T-cell (primary cell): Measurements from ENCODE around the gene KAT7. TPM values are rescaled to one million over a fixed set of nuclear protein-coding genes. Genes with fewer than 3 reads are reported as not detected.
A peak's percentile ranks its signal among the peaks of the same experiment; 100 is the strongest.

Source experiments
- ATAC-seq, 4 experiments: fragments of 200-7000 bp in 3 of 4; fragments of 150-1000 bp in 1 of 4; cut with Tn5 transposase; replicated peaks in 1 of 4; 1 replicate in 3 of 4; 2 replicates in 1 of 4; pipeline ENCODE4 v1.10.0; 2021; ENCODE audit warnings: moderate library complexity in 3 of 4, mild to moderate bottlenecking in 2 of 4, moderate number of reproducible peaks in 1 of 4
- CTCF ChIA-PET, 2 donors: fragments of 300-600 bp; sonication (Branson Sonifier 250); formaldehyde crosslinking; loops; one replicate each; lab custom pipeline; 2022; ENCODE audit warnings: antibody characterized with exemption in 2 of 2; lab: Charles Lee
- POLR2A ChIA-PET, 2 donors: fragments of 300-600 bp; sonication (Branson Sonifier 250); formaldehyde crosslinking; loops; one replicate each; lab custom pipeline; 2022; ENCODE audit warnings: antibody characterized with exemption in 2 of 2; lab: Charles Lee
- DNase-seq, 35 experiments: peaks; one replicate each; pipeline versions ENCODE4 v3.0.0 to v3.0.0-alpha.2; 2013 to 2023
- H3K27ac ChIP-seq: one replicate; pipeline ENCODE4 v1.5.1; 2013; ENCODE audit warnings: low read length
- H3K27me3 ChIP-seq, 2 experiments: replicated peaks in 1 of 2; 1 replicate in 1 of 2; 2 replicates in 1 of 2; pipeline versions ENCODE4 v1.6.1 to v1.7.0; 2013; ENCODE audit warnings: low read length in 1 of 2, mixed read lengths in 1 of 2; ENCODE audit not compliant: control insufficient read depth in 2 of 2, insufficient read depth in 2 of 2; ENCODE audit errors: extremely low read depth in 1 of 2
- H3K36me3 ChIP-seq, 2 donors: 1 replicate in 1 of 2; 2 replicates in 1 of 2; pipeline versions ENCODE4 v1.6.1 to v1.7.0; 2013; ENCODE audit warnings: low read length in 1 of 2; ENCODE audit not compliant: control insufficient read depth in 2 of 2, insufficient read depth in 1 of 2; ENCODE audit errors: extremely low read depth in 1 of 2
- H3K4me1 ChIP-seq, 2 experiments: 1 replicate in 1 of 2; 2 replicates in 1 of 2; pipeline versions ENCODE4 v1.6.1 to v1.7.0; 2013; ENCODE audit warnings: low read length in 2 of 2, mixed read lengths in 1 of 2; ENCODE audit not compliant: insufficient read depth in 2 of 2, control insufficient read depth in 1 of 2; ENCODE audit errors: extremely low read depth in 1 of 2
- H3K4me3 ChIP-seq, 2 donors: 1 replicate in 1 of 2; 2 replicates in 1 of 2; pipeline versions ENCODE4 v1.5.1 to v1.7.0; 2013; ENCODE audit warnings: mild to moderate bottlenecking in 2 of 2, low read length in 1 of 2, moderate library complexity in 1 of 2; ENCODE audit not compliant: control insufficient read depth in 1 of 2; ENCODE audit errors: extremely low read depth in 1 of 2
- H3K9me3 ChIP-seq: 2 replicates; pipeline ENCODE4 v1.7.0; 2013
- H3K27ac Mint-ChIP-seq, 2 donors: one replicate each; pipeline ENCODE4 v1.8.0; 2020 to 2021; ENCODE audit warnings: mild to moderate bottlenecking in 2 of 2, mixed read lengths in 2 of 2
- H3K27me3 Mint-ChIP-seq, 2 donors: one replicate each; pipeline ENCODE4 v1.8.0; 2021 to 2022; ENCODE audit warnings: mixed read lengths in 2 of 2
- H3K36me3 Mint-ChIP-seq: one replicate; pipeline ENCODE4 v1.8.0; 2021; ENCODE audit warnings: mixed read lengths
- H3K4me1 Mint-ChIP-seq, 3 donors: one replicate each; pipeline ENCODE4 v1.8.0; 2020 to 2022; ENCODE audit warnings: mixed read lengths in 3 of 3, mild to moderate bottlenecking in 1 of 3
- H3K4me3 Mint-ChIP-seq, 3 donors: one replicate each; pipeline ENCODE4 v1.8.0; 2020 to 2022; ENCODE audit warnings: mild to moderate bottlenecking in 3 of 3, mixed read lengths in 3 of 3, moderate library complexity in 3 of 3
- H3K9me3 Mint-ChIP-seq, 3 donors: one replicate each; pipeline ENCODE4 v1.8.0; 2020 to 2022; ENCODE audit warnings: mixed read lengths in 3 of 3
- WGBS: methylation state at CpG from one replicate; pipeline ENCODE4 v1.1.5; 2013; ENCODE audit warnings: missing lambda C conversion rate; ENCODE audit not compliant: insufficient coverage; 5-methylcytosine and 5-hydroxymethylcytosine counted together
- total RNA-seq, 35 experiments: library from RNA in 6 of 35; stranded (reverse) in 6 of 35; fragments of 120-200 nt in 1 of 35; gene quantifications; one replicate each; pipeline versions ENCODE4 v1.2.1 to v1.2.4 and lab custom pipeline; 2013 to 2026

The KAT7 gene
- total RNA-seq, 5 donors from 2014 or later (not counting 1 experiment from before 2014, with no cell fraction given) = 96.8 to 197 (median 99.7) TPM

- DNase-seq (no peak), ATAC-seq (no peak)
- Histone ChIP-seq H3K4me3 (no peak overlapping the region), H3K27ac (no peak overlapping the region), H3K36me3 (no peaks in the 10 kb centered on the region), H3K9me3 (no peaks in the 10 kb centered on the region), H3K4me1 (peaks cover 0 to under 1% of the 10 kb centered on the region in 2 experiments), H3K27me3 (peaks cover 0 to 32% of the 10 kb centered on the region in 2 experiments)
- peaks cover 0 to 6% of the 10 kb centered on the region in 2 donors for H3K27me3 Mint-ChIP-seq
- no peaks in the 10 kb centered on the region for H3K9me3 Mint-ChIP-seq
- H3K4me1 Mint-ChIP-seq = peaks cover 0 to 9% (median 2%) of the 10 kb centered on the region in 3 donors
- POLR2A ChIA-PET = no interaction called here
- no peak overlapping the region for H3K27ac Mint-ChIP-seq
- no peak overlapping the region for H3K4me3 Mint-ChIP-seq
- no peaks in the 10 kb centered on the region for H3K36me3 Mint-ChIP-seq
- WGBS = 80% methylated on average over 1 of the region's 3 CpGs
- CTCF ChIA-PET = no interaction called here
Measured at GRCh38 chr17:49866882-49867413, 78.5 kb downstream of the KAT7 start.

DNA sequence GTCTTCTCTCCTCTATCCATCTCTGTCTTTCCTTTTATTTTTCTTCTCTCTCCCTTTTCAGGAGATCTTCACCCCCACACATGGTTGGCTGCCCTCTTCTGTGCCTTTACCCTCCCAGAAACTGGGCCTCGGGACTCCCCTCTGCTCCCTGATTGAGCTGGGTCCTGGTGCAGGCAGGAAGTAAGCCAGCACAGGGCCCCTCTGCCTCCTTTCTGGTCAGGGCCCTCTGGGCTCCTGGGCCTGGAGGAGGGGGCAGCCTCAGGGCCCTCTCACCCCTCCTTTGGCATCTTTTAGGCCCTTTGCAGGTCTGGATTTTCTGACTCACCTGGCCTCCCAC is 80.5 kb downstream of the KAT7 start:
- Histone ChIP-seq H3K4me1 (peaks cover 10 to 18% of the 10 kb centered on the region in 2 experiments), H3K27ac (no peak overlapping the region), H3K4me3 (no peak overlapping the region), H3K36me3 (no peaks in the 10 kb centered on the region), H3K27me3 (peaks cover 0 to 31% of the 10 kb centered on the region in 2 experiments), H3K9me3 (no peaks in the 10 kb centered on the region)
- no peaks in the 10 kb centered on the region for H3K36me3 Mint-ChIP-seq
- H3K27me3 Mint-ChIP-seq = peaks cover 0 to 2% of the 10 kb centered on the region in 2 donors
- no peak overlapping the region for H3K27ac Mint-ChIP-seq
- no peak for ATAC-seq
- 29% methylated on average over 1 of the region's 1 CpG for WGBS
- ChIA-PET CTCF (interaction anchor here in 1 of 2 donors (0.5 kb wide), 1 partner anchor 27 kb away, joined by 3 read pairs; no protein-coding TSS in a partner anchor), POLR2A (no interaction called here)
- H3K4me3 Mint-ChIP-seq = no peak overlapping the region
- H3K4me1 Mint-ChIP-seq = peaks cover 15 to 22% (median 17%) of the 10 kb centered on the region in 3 donors
- no peak for DNase-seq
- H3K9me3 Mint-ChIP-seq = no peaks in the 10 kb centered on the region

GRCh38 chr17:49870298-49870697 is 81.8 kb downstream of the KAT7 start:
- no peaks in the 10 kb centered on the region for H3K9me3 ChIP-seq
- Mint-ChIP-seq H3K9me3 (no peaks in the 10 kb centered on the region), H3K36me3 (no peaks in the 10 kb centered on the region), H3K4me3 (no peak overlapping the region), H3K4me1 (peaks cover 15 to 22% (median 17%) of the 10 kb centered on the region in 3 donors), H3K27ac (no peak overlapping the region), H3K27me3 (peaks cover 0 to 7% of the 10 kb centered on the region in 2 donors)
- DNase-seq = no peak
- 79% methylated on average over 10 of the region's 11 CpGs for WGBS
- peaks cover 0 to 37% of the 10 kb centered on the region in 2 experiments for H3K27me3 ChIP-seq
- no peaks in the 10 kb centered on the region for H3K36me3 ChIP-seq
- no peak overlapping the region for H3K4me3 ChIP-seq
- H3K4me1 ChIP-seq = peaks cover 10 to 18% of the 10 kb centered on the region in 2 experiments
- ChIA-PET POLR2A (no interaction called here), CTCF (no interaction called here)
- no peak for ATAC-seq
- no peak overlapping the region for H3K27ac ChIP-seq

GRCh38 chr17:49871211-49871610 is 82.7 kb downstream of the KAT7 start:
- H3K9me3 Mint-ChIP-seq = no peaks in the 10 kb centered on the region
- 89% methylated on average over 3 of the region's 7 CpGs for WGBS

DNA sequence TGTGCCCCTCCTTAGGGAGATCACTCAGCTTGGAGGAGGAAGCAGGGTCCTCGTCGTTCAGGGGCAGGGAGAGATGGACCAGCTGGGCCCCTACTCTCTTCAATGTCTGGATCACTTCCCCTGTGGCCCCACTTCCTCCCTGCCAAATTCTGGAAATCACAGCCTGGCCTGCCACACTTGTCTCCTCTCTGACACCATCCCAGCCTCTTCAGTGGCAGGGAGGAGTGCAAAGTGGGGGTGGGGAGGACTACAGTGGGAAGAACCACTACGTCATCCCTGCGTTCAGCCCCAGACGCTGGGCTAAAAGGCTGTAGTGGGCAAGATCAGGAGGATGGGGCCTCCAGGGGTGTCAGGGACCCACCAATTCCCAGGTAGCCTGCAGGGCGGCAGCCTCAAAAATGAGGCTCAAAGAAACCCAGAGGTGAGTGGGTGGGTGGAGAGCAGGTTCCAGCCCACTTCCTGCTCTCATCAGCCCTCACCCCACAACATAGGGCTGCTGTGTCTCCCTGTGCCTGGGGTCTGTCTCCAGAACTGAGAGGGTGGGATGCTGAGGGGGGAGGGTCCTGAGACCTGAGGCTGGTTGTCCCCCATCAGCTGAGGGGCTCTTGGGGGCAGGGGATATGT is 84.4 kb downstream of the KAT7 start:
- Mint-ChIP-seq H3K27me3 (peaks cover 0 to 13% of the 10 kb centered on the region in 2 donors), H3K9me3 (no peaks in the 10 kb centered on the region), H3K4me1 (peaks cover 15 to 22% (median 17%) of the 10 kb centered on the region in 3 donors), H3K4me3 (peak overlapping the region in 1 of 3 donors; percentile 64), H3K27ac (no peak overlapping the region), H3K36me3 (no peaks in the 10 kb centered on the region)
- ATAC-seq = peak; percentile 61 to 77 (median 73)
- POLR2A ChIA-PET = interaction anchor here in 1 of 2 donors (0.6 kb wide), 1 partner anchor 170 kb away, joined by 3 read pairs; no protein-coding TSS in a partner anchor
- no peak overlapping the region for H3K4me3 ChIP-seq
- peaks cover 0 to 40% of the 10 kb centered on the region in 2 experiments for H3K27me3 ChIP-seq
- WGBS = 30% methylated on average over 2 of the region's 6 CpGs
- peaks cover 10 to 18% of the 10 kb centered on the region in 2 experiments for H3K4me1 ChIP-seq
- H3K36me3 ChIP-seq = no peaks in the 10 kb centered on the region
- no peak overlapping the region for H3K27ac ChIP-seq
- H3K9me3 ChIP-seq = no peaks in the 10 kb centered on the region
- CTCF ChIA-PET = no interaction called here
- peak in 2 of 35 experiments; percentile 15 to 20 for DNase-seq

More at GRCh38 chr17:49871211-49871610, 82.7 kb downstream of the KAT7 start:
- H3K4me3 Mint-ChIP-seq = no peak overlapping the region
- CTCF ChIA-PET = no interaction called here
- H3K27ac ChIP-seq = no peak overlapping the region
- peaks cover 0 to 8% of the 10 kb centered on the region in 2 donors for H3K27me3 Mint-ChIP-seq
- H3K4me1 Mint-ChIP-seq = peaks cover 15 to 22% (median 17%) of the 10 kb centered on the region in 3 donors
- H3K4me3 ChIP-seq = no peak overlapping the region
- H3K36me3 ChIP-seq = no peaks in the 10 kb centered on the region
- DNase-seq (no peak), ATAC-seq (no peak)
- POLR2A ChIA-PET = no interaction called here
- peaks cover 0 to 40% of the 10 kb centered on the region in 2 experiments for H3K27me3 ChIP-seq
- H3K27ac Mint-ChIP-seq = no peak overlapping the region
- H3K4me1 ChIP-seq = peaks cover 10 to 18% of the 10 kb centered on the region in 2 experiments
- H3K36me3 Mint-ChIP-seq = no peaks in the 10 kb centered on the region
- H3K9me3 ChIP-seq = no peaks in the 10 kb centered on the region

GRCh38 chr17:49873466-49873865 is 85.0 kb downstream of the KAT7 start:
- Mint-ChIP-seq H3K27ac (no peak overlapping the region), H3K9me3 (no peaks in the 10 kb centered on the region), H3K27me3 (peaks cover 0 to 16% of the 10 kb centered on the region in 2 donors), H3K36me3 (no peaks in the 10 kb centered on the region), H3K4me1 (peaks cover 15 to 21% (median 17%) of the 10 kb centered on the region in 3 donors), H3K4me3 (peak overlapping the region in 1 of 3 donors; percentile 64)
- DNase-seq (no peak), ATAC-seq (peak in 1 of 4 experiments; percentile 51)
- ChIA-PET POLR2A (interaction anchor here in 1 of 2 donors (0.6 kb wide), 1 partner anchor 170 kb away, joined by 3 read pairs; no protein-coding TSS in a partner anchor), CTCF (no interaction called here)
- Histone ChIP-seq H3K27me3 (peaks cover 0 to 46% of the 10 kb centered on the region in 2 experiments), H3K36me3 (no peaks in the 10 kb centered on the region), H3K9me3 (no peaks in the 10 kb centered on the region), H3K27ac (no peak overlapping the region), H3K4me1 (peaks cover 10 to 18% of the 10 kb centered on the region in 2 experiments), H3K4me3 (no peak overlapping the region)
- WGBS = 87% methylated on average over 3 of the region's 6 CpGs
